Measurements from ENCODE around the gene GEMIN7.

GRCh38 chr19:45122832-45123231 is 43.8 kb downstream of the GEMIN7 start:
- TF ChIP-seq EZH2phosphoT487 (IDR thresholded peaks at IDR 0.05; ENCODE audit: unreplicated experiment), result no peak
- TF ChIP-seq CTCF (conservative IDR thresholded peaks at IDR 0.05; ENCODE audit: low read depth in 2 of 2), result no peak
- no peak for TF ChIP-seq REST (IDR thresholded peaks at IDR 0.05; ENCODE audit: unreplicated experiment)
- no peak for TF ChIP-seq CREB1 (CRISPR knock-in tag; IDR thresholded peaks at IDR 0.05; ENCODE audit: low read depth)
- TF ChIP-seq NANOG (IDR thresholded peaks at IDR 0.05; ENCODE audit: borderline replicate concordance), result no peak
- no peak for TF ChIP-seq POLR2AphosphoS5 (IDR thresholded peaks at IDR 0.05; ENCODE audit: low read depth)
- no peak for TF ChIP-seq JUNB (IDR thresholded peaks at IDR 0.05; ENCODE audit: unreplicated experiment)

All from GM23338 (cell line).